HG02610 (cell line): Measurements from ENCODE around the gene KRTAP12-4.
"Not testable (repeated sequence)": the region's sequence is repeated elsewhere in the genome, so short reads cannot be mapped to it uniquely, and the experiment has no call there.

Source experiments
- ATAC-seq: cut with Tn5 transposase; IDR thresholded peaks from one replicate; pipeline ENCODE4 v1.9.1; 2021; ENCODE audit warnings: mild to moderate bottlenecking, moderate library complexity; ENCODE audit not compliant: unreplicated experiment

The KRTAP12-4 gene

GRCh38 chr21:44637018-44637850 is 17.2 kb downstream of the KRTAP12-4 start, which contains the start of gene KRTAP10-10:
KRTAP10-10 (plus strand) TSS chr21:44637356; CDS start chr21:44637418, 62 bp downstream.
- ATAC-seq: no peak

DNA sequence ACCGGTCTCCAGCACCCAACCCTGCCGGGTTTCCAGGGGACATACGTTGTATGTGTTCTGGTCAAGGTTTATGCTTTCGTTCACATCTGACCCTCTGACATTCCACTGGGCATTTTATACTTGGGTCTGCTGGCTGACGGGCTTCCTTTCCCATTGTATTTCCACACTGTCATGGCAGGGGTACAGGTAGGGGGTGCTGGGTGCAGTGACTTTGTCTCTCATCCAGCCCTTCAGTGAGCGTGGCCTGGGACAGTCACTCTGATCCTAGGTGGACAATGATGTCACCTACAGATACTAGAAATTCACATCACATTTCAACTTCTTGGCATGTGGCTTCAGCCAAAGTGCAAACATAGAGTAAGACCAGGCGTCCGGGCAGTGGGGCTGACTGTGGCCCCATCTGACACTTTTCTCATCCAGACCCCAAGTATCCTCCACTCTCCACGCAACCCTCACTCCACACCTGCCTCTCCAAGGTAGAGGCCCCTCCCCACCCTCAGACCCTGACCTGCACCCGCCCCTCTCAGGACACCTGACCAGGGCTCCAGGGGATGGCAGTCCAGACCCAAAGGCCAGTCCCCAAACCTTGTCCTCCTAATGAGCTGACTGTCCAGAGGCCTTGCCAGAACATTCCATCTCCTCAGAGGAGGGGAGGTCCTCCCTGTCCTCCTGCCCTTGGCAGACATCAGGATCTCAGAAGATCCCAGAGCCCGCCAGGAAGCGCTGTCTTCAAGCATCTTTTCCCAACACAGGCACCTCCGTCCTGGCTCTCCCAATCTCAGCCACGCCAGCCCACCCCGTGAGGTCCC is 18.0 kb downstream of the KRTAP12-4 start:
- ATAC-seq: no peak

DNA sequence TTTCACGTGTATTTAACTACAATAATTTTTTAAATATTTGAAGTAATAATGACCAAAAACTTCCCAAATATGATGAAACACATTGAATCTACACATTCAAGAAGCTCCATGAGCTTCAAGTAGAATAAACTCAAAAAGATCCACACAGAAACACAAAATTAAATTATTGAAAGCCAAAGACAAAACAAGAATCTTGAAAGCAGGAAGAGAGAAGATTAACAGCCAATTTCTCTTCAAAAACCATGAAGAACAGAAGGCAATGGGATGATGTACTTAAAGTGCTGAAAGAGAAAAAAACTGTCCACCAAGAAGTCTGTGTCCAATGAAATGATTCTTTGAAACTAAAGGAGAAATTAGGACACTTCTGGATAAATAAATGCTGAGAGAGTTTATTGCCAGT is 22.4 kb downstream of the KRTAP12-4 start:
- no peak for ATAC-seq

DNA sequence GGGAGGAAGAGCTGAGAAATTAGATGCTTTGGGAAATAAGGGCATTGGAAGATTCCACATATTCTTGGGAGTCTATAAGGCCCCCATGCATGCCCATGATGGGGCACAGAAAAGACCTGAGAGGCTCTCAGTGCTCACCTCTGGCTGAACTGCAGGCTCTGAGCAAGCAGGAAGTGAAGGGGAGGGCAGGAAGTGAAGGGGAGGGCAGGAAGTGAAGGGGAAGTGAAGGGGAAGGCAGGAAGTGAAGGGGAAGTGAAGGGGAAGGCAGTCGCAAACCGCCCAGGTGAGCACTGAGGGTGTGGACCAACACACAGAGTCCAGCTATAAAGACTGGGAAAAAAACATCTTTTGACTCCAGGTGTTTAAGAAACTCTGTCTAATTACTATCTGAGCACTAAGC is 24.0 kb downstream of the KRTAP12-4 start:
- no peak for ATAC-seq

- ATAC-seq: no peak
Measured at GRCh38 chr21:44628707-44629391, 25.6 kb downstream of the KRTAP12-4 start.

DNA sequence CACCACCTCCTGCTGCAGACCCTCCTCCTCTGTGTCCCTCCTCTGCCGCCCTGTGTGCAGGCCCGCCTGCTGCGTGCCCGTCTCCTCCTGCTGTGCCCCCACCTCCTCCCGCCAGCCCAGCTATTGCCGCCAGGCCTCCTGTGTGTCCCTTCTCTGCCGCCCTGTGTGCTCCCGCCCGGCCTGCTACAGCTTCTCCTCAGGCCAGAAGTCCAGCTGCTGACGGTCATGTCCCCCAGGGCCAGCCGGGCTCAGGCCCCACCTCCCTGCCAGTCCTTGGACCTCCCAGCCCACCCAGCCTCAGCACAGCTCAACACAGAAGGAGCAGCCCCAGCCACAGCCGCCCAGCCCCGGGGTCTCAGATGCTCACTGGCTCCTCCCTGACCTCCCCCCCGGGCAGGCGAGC is 26.6 kb downstream of the KRTAP12-4 start:
- ATAC-seq: not testable (repeated sequence)

GRCh38 chr21:44627181-44627822 is 27.2 kb downstream of the KRTAP12-4 start:
- not testable (repeated sequence) for ATAC-seq

- no peak for ATAC-seq
Measured at GRCh38 chr21:44626673-44627143, 27.8 kb downstream of the KRTAP12-4 start, which contains the start of gene KRTAP10-9. KRTAP10-9 (plus strand) TSS chr21:44627093; CDS start chr21:44627172, 79 bp downstream.

DNA sequence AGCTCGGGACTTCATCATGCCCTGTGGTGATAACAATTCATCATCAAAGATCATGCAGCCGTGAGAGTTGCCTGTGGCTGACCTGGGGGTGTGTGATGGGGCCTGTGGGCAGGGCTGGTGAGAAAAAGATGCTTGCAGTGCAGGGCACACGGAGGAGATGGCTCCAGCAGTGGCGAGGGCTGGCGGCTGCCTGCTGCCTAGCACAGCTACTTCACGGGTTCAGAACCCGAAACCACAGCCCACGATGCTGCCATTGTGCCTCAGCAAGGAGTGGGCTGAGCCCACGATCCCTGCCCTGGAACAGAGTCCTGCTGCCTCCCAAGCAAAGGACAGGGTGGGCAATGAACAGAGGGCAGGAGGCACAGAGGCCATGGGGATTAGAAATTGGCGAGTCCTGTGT is 28.2 kb downstream of the KRTAP12-4 start:
- ATAC-seq: no peak

DNA sequence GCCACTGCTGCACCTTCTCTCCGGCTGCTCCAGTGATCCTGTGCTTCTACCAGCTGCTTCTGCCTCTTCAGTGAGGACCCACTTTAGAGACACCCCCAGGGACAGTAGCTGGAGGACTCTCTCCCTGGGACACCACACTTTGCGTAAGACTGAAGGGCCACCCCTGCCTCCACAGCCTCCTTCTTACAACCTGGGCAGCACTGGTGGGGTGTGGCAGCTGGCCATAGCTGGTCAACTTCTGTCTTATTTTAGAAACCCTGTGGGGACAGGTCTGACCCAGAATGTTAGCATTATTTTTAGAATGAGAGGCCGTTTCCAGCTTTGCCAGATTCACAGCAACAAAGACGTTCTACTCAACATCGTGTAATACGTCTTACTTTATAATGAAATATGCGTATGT is 28.7 kb downstream of the KRTAP12-4 start:
- no peak for ATAC-seq

- no peak for ATAC-seq
Measured at GRCh38 chr21:44623575-44623974, 30.9 kb downstream of the KRTAP12-4 start.

- no peak for ATAC-seq
Measured at GRCh38 chr21:44619886-44620285, 34.6 kb downstream of the KRTAP12-4 start.

DNA sequence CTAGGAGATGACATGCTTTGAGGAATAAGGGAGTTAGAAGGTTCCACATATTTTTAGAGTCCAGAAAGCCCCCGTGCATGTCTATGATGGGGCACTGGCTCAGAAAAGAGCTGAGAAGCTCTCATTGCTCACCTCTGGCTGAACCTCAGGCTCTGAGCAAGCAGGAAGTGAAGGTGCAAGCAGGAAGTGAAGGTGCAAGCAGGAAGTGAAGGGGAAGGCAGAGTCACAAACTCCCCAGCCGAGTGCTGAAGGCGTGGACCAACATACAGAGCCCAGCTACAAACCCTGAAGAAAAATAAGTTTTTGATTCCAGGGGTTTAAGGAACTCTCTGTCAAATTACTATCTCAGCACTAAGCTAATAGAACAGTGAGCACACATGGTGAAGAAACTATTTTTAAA is 35.5 kb downstream of the KRTAP12-4 start:
- no peak for ATAC-seq

DNA sequence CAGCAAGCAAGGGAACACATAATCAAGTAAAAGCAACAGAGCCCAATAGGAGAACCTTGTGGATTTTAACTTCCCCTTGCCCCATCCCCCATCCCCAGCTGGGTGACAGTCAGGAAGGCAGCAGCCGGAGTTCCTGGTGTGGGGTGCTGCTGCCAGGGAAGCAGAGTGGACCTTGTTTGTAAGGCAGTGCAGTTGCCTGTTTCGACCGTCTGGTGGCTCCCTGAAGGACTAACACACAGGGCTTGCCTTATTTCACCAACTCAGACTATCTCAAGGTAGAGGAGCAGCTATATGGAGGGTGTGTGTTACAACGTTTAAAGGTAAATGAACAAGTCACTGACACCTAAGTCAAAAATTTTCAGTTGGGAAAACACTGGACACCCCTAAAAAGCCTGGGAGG is 36.0 kb downstream of the KRTAP12-4 start:
- ATAC-seq: no peak

DNA sequence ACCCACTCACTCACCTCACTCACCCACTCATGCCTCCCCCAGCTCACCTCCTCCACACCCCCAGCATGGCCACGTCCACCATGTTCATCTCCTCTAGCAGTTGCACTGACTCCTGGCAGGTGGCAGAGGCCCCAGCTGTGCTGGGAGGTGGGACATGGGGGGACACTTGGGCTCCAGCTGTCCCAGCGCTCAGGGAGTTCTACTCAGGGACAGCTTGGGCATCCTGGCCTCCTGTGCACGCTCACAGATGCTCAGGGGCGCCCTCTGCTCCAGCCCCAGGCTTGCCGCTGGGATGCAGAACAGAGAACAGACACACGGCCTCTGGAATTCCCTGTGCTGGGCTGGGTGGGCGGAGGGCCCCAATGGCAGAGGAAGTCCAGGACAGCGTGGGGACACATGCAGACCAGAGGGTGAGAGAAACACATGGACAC is 37.4 kb downstream of the KRTAP12-4 start:
- ATAC-seq: no peak

DNA sequence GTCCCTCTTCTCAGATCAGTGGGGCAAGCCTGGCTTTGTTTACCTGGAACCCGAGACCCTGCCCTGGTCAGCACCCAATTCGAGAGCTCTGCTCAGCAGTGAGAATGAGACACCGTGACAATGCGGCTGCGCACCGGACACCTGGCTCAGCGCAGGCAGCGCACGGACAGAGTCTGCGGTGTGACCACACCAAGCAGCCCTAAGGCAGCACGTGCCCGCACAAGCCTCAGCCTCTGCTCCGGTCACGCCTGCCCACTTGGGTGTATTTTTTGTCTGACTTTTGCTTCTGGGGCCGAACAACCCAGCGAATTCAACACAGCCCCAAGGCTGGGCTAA is 37.9 kb downstream of the KRTAP12-4 start:
- ATAC-seq: no peak

- ATAC-seq: no peak
Measured at GRCh38 chr21:44615911-44616590, 38.4 kb downstream of the KRTAP12-4 start.

DNA sequence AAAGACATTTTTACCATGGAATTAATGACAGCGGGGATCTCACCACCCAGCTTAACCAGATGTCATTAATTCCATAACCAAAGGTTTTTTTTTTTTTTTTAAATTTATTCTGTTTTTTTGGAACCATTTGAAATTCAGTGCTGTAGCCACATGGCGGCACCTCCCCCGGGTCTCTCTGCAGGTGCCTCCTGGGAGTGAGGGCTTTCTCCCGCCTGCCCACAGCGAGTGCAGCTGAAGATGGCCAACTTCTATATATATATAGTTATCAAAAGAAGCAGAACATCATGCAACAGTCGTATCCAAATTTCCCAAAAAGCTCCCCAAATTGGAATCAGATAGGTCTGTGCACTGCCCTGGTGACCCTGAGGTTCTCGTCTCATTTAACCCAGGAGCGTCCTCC is 39.0 kb downstream of the KRTAP12-4 start:
- no peak for ATAC-seq

GRCh38 chr21:44614961-44615391 is 39.5 kb downstream of the KRTAP12-4 start:
- ATAC-seq: no peak

DNA sequence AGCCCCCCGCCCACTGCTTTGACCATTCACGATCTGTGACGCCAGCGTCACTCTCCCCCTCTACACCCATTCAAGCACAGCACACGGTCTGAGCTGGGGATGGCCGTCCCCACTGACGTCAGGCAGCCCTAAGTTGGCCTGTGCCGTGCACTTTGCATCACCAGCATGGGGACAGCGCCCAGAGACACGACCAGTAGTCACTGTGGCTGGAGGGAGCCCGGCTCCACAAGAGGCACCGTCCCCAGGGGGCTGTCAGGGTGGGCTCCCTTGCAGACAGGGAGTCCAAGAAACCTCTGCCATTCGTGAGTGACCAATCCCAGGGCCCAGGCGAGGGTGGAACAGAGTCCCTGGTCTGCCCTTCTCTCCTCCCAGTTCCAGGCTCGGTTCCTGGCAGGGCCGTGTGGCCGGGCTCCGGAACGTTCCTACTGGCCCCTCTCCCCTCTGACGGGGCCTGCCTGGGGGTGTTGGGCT is 40.3 kb downstream of the KRTAP12-4 start:
- ATAC-seq: no peak
